HG03025 (cell line): ENCODE data around the gene VN1R4.
"Not testable (repeated sequence)": the region's sequence is repeated elsewhere in the genome, so short reads cannot be mapped to it uniquely, and the experiment has no call there.

ENCODE experiments used
- ATAC-seq: cut with Tn5 transposase; IDR thresholded peaks from one replicate; pipeline ENCODE4 v1.9.1; 2021; ENCODE audit warnings: mild to moderate bottlenecking, moderate library complexity; ENCODE audit not compliant: unreplicated experiment, low FRiP score

VN1R4 gene, protein sequence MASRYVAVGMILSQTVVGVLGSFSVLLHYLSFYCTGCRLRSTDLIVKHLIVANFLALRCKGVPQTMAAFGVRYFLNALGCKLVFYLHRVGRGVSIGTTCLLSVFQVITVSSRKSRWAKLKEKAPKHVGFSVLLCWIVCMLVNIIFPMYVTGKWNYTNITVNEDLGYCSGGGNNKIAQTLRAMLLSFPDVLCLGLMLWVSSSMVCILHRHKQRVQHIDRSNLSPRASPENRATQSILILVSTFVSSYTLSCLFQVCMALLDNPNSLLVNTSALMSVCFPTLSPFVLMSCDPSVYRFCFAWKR

DNA sequence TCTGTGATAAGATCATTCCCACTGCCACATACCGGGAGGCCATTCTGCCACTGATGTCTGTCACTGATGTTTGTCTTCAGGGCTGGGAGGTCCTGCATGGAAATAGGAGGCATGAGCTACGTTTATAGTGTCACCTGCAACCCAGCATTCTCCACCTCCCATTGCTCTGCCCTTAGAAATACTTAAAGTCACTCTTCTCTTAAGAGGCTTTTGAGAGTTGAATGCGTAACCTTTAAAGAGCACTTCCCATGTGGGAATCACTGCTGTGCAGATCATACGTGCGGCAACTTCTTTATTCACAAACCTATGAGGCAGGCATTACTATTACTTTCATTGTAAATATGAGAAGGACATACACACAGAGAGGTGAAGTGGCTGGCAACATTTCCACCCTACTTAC is at the start of gene VN1R4:
VN1R4 (minus strand) TSS at position 101 of the 400 bp plus-strand sequence; CDS start at position 43, 58 bp downstream.
- ATAC-seq = not testable (repeated sequence)

DNA sequence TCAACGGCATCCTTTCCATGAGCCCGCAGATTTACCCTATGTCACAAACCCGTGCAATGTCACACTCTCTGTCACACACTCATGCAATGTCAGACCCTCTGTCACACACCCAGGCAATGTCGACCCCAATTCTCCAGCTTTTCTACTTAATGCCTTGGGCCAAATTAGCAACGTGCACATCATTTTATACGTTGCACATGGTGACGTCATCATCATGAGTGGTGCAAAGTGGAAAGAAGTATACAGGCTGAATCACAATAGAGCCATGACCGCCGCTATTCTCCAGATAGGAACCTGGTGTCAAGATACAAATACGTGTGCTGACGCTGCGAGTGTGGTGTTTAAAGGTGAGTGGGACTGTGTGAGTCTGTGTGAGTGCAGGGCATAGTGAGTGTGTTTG is 44.4 kb upstream of the VN1R4 start:
- no peak for ATAC-seq

DNA sequence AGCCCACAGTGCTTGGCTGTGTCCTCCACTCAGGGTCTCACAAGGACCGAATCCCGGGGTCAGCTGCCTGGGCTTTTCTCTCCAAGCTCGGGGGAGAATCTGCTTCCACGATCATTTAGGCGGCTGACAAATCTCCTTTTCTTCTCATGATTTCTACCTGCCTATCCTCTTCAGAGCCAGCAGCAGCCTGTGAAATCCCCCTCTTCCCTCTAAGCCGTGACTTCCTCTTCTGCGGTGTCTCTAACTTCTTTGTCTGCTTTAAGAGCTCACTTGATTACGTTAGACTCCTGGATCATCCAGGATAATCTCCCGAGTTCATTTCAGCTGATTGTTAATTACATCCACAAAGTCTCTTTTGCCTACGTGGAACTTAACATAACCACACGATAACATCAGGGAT is 43.5 kb upstream of the VN1R4 start:
- ATAC-seq = no peak

DNA sequence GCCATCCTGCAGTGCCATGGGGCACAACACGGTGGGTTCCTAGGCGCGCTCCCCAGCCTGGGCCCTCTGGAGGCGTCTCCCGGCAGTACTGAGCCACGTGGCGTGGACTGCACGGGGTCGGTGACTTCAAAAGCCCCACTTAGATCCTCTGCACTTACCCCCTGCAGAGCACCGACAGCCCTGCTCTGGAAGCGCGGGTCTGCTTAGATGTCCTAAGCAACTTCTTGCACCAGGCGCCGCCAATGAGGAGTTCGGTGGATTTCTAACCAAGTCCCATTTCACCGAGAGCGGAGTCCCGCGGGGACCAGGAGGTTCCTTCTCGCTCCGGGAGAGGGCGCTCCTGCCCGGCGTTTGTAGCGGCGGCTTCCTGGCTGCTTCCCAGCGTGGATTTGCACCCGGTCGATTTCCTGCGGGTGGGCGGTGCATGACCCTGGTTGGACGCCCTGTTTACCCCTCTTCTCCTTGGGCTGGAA is 40.9 kb upstream of the VN1R4 start:
- no peak for ATAC-seq

DNA sequence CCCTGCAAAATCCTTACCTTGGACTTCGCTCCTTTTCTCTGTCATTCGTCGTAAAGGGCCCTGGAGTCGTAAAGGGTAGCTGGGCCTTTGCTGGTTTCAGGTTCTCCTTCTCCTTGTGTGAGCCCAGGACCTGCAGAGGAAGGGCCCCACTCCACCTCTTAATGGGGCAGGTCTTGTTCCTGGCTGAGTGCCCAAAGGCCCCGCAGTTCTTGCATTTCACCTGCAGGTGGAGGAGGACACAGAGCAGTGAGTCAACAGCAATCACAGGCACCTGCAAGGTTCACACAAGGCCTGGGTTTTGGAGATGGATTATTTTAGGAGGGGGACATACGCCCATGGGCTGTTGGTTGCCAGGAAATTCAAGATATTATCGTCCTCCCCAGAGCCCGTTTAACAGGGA is 33.8 kb upstream of the VN1R4 start:
- not testable (repeated sequence) for ATAC-seq

DNA sequence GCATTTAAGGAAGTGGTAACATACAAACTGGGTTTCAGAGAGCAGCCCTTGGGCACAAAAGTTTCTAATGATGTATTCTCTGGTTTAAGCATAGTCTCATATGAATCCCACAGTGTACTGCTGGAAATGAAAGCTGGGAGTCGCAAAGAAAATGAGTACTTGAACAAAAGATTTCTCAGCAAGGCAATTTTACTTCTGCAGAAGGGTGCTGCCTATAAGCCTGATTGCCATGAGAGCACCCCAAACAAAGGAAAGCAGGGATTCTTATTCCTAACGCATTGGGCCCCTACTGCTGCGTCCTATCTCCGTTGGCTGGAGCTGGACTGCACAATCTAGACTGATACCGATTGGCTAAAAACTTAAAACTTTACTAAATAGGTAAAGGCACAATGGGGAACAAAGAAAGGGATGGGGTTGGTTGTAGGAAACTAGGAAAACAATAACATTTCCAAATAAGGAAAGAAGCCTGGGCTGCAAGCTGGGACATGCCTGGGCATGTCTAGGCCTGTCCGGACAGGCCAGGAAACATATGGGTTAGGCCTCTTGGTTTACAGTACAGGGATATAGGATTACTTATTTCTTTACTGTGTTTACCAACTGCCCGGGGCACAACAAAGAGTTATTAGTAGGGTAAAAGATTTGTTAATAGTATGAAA is 27.4 kb upstream of the VN1R4 start:
- no peak for ATAC-seq

DNA sequence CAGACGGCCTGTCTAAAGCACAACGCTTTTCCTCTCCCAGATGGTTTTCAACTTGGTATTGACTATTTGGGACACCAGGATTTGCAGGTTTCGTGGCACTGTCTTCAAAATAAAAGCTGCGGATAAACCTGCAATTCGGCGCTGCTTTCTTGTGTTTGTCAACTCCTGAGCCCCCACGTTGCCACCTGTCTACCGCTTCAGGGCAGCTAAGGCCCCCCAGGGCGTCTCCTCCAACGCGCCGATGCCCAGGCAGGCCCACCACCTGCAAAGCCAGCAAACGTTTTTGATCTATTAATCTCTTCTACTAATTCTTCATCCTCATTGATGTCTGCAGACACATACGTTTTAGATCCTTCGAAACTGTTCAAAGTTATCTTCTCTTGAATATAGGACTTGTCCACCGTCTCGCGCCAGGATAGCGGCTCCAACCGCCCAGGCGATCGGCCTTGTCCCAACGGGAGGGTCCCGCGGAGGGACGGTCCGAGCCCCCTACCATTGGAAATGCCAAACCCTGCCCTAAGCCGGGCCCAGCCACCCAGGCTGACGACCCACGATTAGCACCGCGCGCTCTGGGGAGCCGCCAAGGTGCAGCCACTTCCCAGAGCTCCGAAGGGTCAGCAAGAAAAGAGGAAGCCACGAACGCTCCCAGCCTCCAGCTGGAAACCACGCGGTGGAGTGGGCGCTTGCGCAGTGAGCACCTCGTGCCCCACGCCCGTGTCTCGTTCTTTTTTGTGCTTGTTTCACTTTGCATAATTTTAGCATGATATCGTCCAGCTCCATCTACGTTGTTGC is 23.4 kb upstream of the VN1R4 start:
- no peak for ATAC-seq

DNA sequence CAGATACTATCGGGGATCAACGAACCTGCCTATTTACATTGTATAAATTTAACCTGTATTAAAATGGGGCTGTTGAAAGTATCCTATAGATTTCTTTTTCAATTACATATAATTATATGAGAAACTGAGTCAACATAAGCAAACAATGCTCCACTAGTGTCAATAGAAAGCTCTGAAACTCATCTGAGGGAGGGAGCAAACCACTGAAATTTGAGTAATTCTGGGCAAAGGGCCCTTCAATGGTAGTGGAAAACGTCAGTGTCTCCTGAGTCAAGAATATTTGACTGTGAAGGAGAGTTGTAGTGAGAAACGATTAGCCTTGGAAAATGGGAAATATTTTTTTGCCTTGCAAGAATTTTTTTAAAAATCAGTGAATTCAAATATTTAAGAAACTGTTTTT is 17.6 kb upstream of the VN1R4 start:
- no peak for ATAC-seq

DNA sequence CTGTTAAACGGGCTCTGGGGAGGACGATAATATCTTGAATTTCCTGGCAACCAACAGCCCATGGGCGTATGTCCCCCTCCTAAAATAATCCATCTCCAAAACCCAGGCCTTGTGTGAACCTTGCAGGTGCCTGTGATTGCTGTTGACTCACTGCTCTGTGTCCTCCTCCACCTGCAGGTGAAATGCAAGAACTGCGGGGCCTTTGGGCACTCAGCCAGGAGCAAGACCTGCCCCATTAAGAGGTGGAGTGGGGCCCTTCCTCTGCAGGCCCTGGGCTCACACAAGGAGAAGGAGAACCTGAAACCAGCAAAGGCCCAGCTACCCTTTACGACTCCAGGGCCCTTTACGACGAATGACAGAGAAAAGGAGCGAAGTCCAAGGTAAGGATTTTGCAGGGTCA is 14.4 kb upstream of the VN1R4 start:
- not testable (repeated sequence) for ATAC-seq

DNA sequence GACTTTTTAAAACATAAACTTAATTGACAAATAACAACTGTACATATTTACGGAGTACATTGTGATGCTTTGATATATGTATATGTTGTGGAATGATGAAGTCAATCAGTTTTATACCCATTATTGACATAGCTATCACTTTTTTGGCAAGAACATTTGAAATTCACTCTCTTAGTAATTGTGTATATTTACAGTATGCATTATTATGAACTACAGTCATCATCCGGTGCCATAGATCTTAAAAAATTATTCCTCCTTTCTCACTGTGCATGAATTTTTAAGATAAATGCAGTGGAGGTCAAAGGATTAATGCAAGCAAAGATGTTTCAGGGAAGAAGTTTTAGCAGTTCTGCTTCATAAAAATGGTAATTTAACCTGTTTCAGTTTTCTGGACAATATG is 8.0 kb upstream of the VN1R4 start:
- no peak for ATAC-seq

DNA sequence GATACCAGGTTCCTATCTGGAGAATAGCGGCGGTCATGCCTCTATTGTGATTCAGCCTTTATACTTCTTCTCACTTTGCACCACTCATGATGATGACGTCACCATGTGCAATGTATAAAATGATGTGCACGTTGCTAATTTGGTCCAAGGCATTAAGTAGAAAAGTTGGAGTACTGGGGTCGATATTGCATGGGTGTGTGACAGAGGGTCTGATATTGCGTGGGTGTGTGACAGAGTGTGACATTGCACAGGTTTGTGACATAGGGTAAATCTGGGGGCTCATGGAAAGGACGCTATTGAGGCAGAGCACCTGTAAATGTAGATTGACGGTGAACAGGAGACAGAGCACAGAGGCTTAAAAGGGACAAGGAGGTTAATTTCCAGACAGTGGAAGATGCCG is 4.5 kb upstream of the VN1R4 start:
- no peak for ATAC-seq

DNA sequence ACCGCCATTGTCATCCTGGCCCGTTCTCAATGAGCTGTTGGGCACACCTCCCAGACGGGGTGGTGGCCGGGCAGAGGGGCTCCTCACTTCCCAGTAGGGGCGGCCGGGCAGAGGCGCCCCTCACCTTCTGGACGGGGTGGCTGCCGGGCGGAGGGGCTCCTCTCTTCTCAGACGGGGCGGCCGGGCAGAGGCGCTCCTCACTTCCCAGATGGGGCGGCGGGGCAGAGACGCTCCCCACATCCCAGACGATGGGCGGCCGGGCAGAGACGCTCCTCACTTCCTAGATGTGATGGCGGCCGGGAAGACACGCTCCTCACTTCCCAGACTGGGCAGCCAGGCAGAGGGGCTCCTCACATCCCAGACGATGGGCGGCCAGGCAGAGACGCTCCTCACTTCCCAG is 2.3 kb upstream of the VN1R4 start:
- ATAC-seq = not testable (repeated sequence)

DNA sequence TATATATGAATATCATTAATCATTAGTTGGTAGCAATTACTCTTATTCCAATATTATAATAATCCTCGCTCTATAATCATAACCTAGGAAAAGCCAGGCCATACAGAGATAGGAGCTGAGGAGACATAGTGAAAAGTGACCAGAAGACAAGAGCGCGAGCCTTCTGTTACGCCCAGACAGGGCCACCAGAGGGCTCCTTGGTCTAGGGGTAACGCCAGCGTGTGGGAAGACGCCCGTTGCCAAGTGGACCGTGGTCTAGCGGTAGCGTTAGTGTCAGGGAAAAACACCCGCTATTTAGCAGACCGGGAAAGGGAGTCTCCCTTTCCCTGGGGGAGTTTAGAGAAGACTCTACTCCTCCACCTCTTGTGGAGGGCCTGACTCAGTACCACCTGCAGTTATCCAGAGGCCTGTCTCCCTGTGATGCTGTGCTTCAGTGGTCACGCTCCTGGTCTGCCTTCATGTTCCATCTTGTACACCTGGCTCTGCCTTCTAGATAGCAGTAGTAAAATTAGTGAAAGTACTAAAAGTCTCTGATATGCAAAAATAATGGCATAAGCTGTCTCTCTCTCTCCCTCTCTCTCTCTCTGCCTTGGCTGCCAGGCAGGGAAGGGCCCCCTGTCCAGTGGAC is 9.7 kb downstream of the VN1R4 start, which contains the start of gene VN1R2:
VN1R2 (plus strand) TSS at position 578 of the 628 bp plus-strand sequence. CDS start 84 bp downstream, outside the sequence.
- not testable (repeated sequence) for ATAC-seq

DNA sequence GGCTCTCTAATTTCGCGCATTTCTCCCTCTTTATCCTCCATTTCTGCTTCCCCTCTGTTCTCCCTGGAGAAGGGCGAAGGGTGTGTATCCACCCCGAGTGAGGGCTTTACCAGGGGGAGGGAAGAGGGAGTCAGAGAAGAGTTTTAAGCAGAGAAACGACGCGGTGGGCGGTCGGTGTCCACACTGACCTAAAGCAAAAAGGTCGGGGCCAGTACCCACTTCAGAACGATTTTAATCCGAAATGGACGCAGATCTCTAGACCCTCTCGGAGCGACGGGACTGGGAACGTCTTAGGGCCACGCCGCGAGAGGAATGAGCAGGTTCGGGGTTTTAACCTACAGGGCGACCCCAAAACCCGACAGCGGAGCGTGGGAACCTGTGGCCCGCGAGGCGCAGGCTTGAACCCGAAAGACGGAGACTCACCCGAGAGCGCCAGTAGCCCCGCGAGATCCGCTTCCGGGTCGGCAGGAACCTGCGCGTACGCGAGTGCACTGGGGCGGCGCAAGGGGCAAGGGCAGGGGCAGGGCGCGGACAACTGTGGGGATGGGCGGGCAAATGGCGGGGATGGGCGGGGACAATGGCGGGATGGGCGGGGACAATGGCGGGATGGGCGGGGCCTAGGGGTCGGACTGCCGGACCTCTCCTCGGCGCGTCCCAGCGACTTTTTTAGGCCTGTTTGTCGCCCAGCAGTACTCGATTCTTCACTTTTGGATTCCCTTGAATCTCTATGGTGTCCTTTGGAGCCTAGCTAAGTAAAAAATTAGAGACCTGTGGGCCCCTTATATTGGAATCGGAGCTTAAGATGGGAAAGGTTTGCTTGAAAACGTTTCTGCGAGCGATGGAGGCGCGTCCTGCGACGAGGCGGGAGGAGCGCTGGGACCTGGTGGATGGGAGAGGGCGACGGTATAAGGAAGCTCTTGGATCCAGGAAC is 12.8 kb downstream of the VN1R4 start, which contains the start of gene ZNF677:
ZNF677 (minus strand) TSS at position 463 of the 931 bp plus-strand sequence. CDS start 3,323 bp downstream, outside the sequence.
- ATAC-seq = no peak

DNA sequence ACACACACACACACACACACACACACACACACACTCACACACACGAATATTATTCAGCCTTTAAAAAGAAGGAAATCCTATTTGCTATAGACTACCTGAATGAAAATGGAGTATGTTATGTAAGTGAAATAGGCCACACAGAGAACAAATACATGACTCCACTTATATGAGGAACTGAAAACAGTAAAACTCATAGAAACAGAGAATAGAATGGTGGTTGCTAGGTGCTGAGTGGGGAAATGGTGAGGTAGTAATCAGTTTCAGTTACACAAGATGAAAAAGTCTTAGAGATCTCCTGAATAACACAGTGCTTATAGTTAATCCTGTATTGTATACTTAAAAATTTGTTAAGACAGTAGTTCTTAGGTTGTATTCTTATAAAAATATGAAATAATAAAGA is 21.0 kb downstream of the VN1R4 start:
- no peak for ATAC-seq

DNA sequence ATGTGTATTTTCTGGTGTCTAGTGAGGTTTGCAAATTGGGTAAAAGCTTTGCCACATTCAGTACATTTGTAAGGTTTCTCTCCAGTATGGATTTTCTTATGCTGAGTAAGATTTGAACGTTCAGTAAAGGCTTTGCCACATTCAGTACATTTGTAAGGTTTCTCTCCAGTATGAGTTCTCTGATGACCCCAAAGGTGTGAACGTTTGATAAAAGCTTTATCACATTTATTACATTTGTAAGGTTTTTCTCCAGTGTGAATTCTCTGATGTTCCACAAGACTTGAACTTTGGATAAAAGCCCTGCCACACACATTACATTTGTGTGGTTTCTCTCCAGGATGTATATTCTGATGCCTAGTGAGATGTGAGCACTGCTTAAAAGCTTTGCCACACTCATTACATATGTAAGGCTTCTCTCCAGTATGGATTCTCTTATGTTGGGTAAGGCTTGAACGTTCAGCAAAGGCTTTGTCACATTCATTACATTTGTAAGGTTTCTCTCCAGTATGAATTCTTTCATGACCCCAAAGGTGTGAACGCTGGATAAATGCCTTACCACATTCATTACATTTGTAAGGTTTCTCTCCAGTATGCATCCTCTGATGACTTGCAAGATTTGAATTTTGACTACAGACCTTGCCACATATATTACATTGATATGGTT is 30.3 kb downstream of the VN1R4 start:
- no peak for ATAC-seq

DNA sequence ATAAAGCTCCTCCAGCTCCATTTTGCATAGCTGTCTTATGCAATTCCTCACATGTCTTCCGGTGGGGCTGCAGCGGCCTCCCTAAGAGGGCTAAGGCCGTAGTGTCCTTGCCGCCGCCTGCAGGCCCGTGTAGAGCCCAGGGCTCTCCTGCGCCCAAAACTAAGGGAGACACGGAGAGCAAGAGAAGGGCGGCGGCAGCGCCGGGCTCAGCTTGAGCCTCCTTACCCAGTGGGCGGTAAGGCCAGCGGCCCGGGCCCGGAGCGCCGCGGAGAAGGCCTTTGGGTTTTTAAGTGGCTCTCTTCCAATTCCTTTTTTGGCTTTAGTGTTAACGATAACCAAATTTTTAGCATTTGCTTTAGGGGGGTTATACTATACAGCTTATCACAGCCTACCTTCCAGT is 42.9 kb downstream of the VN1R4 start:
- ATAC-seq = no peak

DNA sequence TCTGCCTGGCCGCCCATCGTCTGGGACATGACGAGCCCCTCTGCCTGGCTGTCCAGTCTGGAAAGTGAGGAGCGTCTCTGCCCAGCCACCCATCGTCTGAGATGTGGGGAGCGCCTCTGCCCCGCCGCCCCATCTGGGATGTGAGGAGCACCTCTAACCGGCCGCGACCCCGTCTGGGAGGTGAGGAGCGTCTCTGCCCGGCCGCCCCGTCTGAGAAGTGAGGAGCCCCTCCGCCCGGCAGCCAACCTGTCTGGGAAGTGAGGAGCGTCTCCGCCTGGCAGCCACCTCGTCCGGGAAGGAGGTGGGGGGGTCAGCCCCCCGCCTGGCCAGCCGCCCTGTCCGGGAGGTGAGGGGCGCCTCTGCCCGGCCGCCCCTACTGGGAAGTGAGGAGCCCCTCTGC is 44.8 kb downstream of the VN1R4 start:
- ATAC-seq = not testable (repeated sequence)
